Activated B cell treated with CpG ODN at 0.5 μM for 24 hours (primary cell): ENCODE measurements around the gene SEMA3F. TPM values are rescaled to one million over a fixed set of nuclear protein-coding genes. Genes with fewer than 3 reads are reported as not detected.

ENCODE experiments used
- ATAC-seq: fragments of 200-7000 bp; cut with Tn5 transposase; one replicate; pipeline ENCODE4 v1.10.0; 2021; ENCODE audit warnings: low read depth, mild to moderate bottlenecking, moderate library complexity
- CTCF ChIA-PET: fragments of 350-600 bp; sonication (Branson Sonifier 250); formaldehyde crosslinking; loops from one replicate; lab custom pipeline; 2021; ENCODE audit warnings: antibody characterized with exemption; lab: Charles Lee
- POLR2A ChIA-PET: fragments of 350-600 bp; sonication (Branson Sonifier 250); formaldehyde crosslinking; loops from one replicate; lab custom pipeline; 2021; ENCODE audit warnings: antibody characterized with exemption; lab: Charles Lee
- DNase-seq: peaks from one replicate; pipeline ENCODE4 v3.0.0; 2022
- H3K27ac Mint-ChIP-seq: one replicate; pipeline ENCODE4 v1.8.0; 2020; ENCODE audit warnings: mixed read lengths
- H3K27me3 Mint-ChIP-seq: one replicate; pipeline ENCODE4 v1.8.0; 2021; ENCODE audit warnings: mixed read lengths
- H3K36me3 Mint-ChIP-seq: one replicate; pipeline ENCODE4 v1.8.0; 2021; ENCODE audit warnings: low read depth, mixed read lengths
- H3K4me1 Mint-ChIP-seq: one replicate; pipeline ENCODE4 v1.8.0; 2021; ENCODE audit warnings: mixed read lengths
- H3K4me3 Mint-ChIP-seq: one replicate; pipeline ENCODE4 v1.8.0; 2020; ENCODE audit warnings: mild to moderate bottlenecking, mixed read lengths
- H3K9me3 Mint-ChIP-seq: one replicate; pipeline ENCODE4 v1.8.0; 2020; ENCODE audit warnings: mixed read lengths
- CTCF ChIP-seq: fragments of 200-600 bp; IDR thresholded peaks from one replicate; pipeline ENCODE4 v1.8.0; 2022; ENCODE audit warnings: antibody characterized with exemption, mild to moderate bottlenecking
- intact Hi-C: fragments of 100-400 bp; cut with micrococcal nuclease; formaldehyde crosslinking; loops from one replicate; pipeline ENCODE4 v1.15.1; 2024
- total RNA-seq: library from RNA; stranded (reverse); gene quantifications from 2 replicates; pipeline ENCODE4 v1.2.3, GENCODE V29; 2022

Gene SEMA3F
- total RNA-seq, 1 donor from 2014 or later, result not detected

GRCh38 chr3:50122661-50123391 is 32.3 kb upstream of the SEMA3F start:
- CTCF ChIA-PET, result no interaction called here
- H3K36me3 Mint-ChIP-seq, result peaks cover 28% of the 10 kb centered on the region
- H3K27me3 Mint-ChIP-seq, result no peaks in the 10 kb centered on the region
- ATAC-seq (no peak), DNase-seq (no peak)
- H3K27ac Mint-ChIP-seq, result no peak overlapping the region
- H3K4me3 Mint-ChIP-seq, result no peak overlapping the region
- H3K4me1 Mint-ChIP-seq, result no peaks in the 10 kb centered on the region
- intact Hi-C loops, result no loop called here
- POLR2A ChIA-PET, result interaction anchor here (0.6 kb wide), 1 partner anchor 289 kb away, joined by 6 read pairs; no protein-coding TSS in a partner anchor
- no peak for TF ChIP-seq CTCF
- H3K9me3 Mint-ChIP-seq, result no peaks in the 10 kb centered on the region

- ATAC-seq (no peak), DNase-seq (no peak)
- H3K4me1 Mint-ChIP-seq, result no peaks in the 10 kb centered on the region
- H3K4me3 Mint-ChIP-seq, result no peak overlapping the region
- TF ChIP-seq CTCF, result no peak
- ChIA-PET CTCF (interaction anchor here (0.6 kb wide), 1 partner anchor 69 kb away, joined by 3 read pairs; no protein-coding TSS in a partner anchor), POLR2A (no interaction called here)
- peaks cover 21% of the 10 kb centered on the region for H3K36me3 Mint-ChIP-seq
- intact Hi-C loops, result no loop called here
- no peaks in the 10 kb centered on the region for H3K9me3 Mint-ChIP-seq
- no peak overlapping the region for H3K27ac Mint-ChIP-seq
- no peaks in the 10 kb centered on the region for H3K27me3 Mint-ChIP-seq
Measured at GRCh38 chr3:50123394-50124051, 31.6 kb upstream of the SEMA3F start.

- no peak for ATAC-seq
- no peak overlapping the region for H3K27ac Mint-ChIP-seq
Measured at GRCh38 chr3:50124052-50124799, 30.9 kb upstream of the SEMA3F start.

GRCh38 chr3:50124800-50125178 is 30.3 kb upstream of the SEMA3F start:
- DNase-seq, result no peak
- Mint-ChIP-seq H3K36me3 (peaks cover 14% of the 10 kb centered on the region), H3K27me3 (no peaks in the 10 kb centered on the region), H3K4me3 (no peak overlapping the region), H3K27ac (no peak overlapping the region), H3K9me3 (no peaks in the 10 kb centered on the region), H3K4me1 (no peaks in the 10 kb centered on the region)
- intact Hi-C loops, result no loop called here
- ChIA-PET CTCF (no interaction called here), POLR2A (interaction anchor here (1.1 kb wide), 1 partner anchor 13 kb away, joined by 3 read pairs; no protein-coding TSS in a partner anchor)
- no peak for ATAC-seq
- TF ChIP-seq CTCF, result no peak

More at GRCh38 chr3:50124052-50124799, 30.9 kb upstream of the SEMA3F start:
- ChIA-PET POLR2A (no interaction called here), CTCF (interaction anchor here (0.6 kb wide), 1 partner anchor 68 kb away, joined by 3 read pairs; no protein-coding TSS in a partner anchor)
- DNase-seq, result no peak
- Mint-ChIP-seq H3K4me1 (no peaks in the 10 kb centered on the region), H3K9me3 (no peaks in the 10 kb centered on the region), H3K4me3 (no peak overlapping the region), H3K36me3 (peaks cover 15% of the 10 kb centered on the region), H3K27me3 (no peaks in the 10 kb centered on the region)
- TF ChIP-seq CTCF, result no peak
- intact Hi-C loops, result no loop called here
